NB4 (cell line): Measurements from ENCODE around the gene VPS9D1.
"Not testable (repeated sequence)": the region's sequence is repeated elsewhere in the genome, so short reads cannot be mapped to it uniquely, and the experiment has no call there.

Source experiments
- DNase-seq: peaks from one replicate; pipeline ENCODE4 v3.0.0; 2010; ENCODE audit warnings: low read depth
- H3K4me3 ChIP-seq: one replicate; pipeline ENCODE4 v1.5.1; 2011; ENCODE audit warnings: mild to moderate bottlenecking, low read depth, low read length, moderate library complexity
- CTCF ChIP-seq: IDR thresholded peaks from one replicate; pipeline ENCODE4 v1.5.1; 2012; ENCODE audit warnings: low read depth, low read length
- MYC ChIP-seq: IDR thresholded peaks from 2 replicates; pipeline ENCODE4 v1.6.1; 2011; ENCODE audit warnings: low read depth, low read length
- POLR2A ChIP-seq: IDR thresholded peaks from 2 replicates; pipeline ENCODE4 v1.6.1; 2011; ENCODE audit warnings: mild to moderate bottlenecking; ENCODE audit not compliant: insufficient read length; ENCODE audit errors: extremely low read depth
- TF ChIP-seq, protein P1 (sequence below): IDR thresholded peaks from 2 replicates; pipeline ENCODE4 v1.6.1; 2011; ENCODE audit warnings: low read depth, low read length

The VPS9D1 gene

GRCh38 chr16:89670496-89671431, 49.9 kb downstream of the VPS9D1 start:
- TF ChIP-seq POLR2A, result no peak
- TF ChIP-seq MYC, result no peak
- TF ChIP-seq, protein P1, sequence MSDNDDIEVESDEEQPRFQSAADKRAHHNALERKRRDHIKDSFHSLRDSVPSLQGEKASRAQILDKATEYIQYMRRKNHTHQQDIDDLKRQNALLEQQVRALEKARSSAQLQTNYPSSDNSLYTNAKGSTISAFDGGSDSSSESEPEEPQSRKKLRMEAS, result no peak

GRCh38 chr16:89669755-89670154, 50.9 kb downstream of the VPS9D1 start:
- DNase-seq, result no peak
- no peak for TF ChIP-seq POLR2A
- no peak for TF ChIP-seq MYC
- TF ChIP-seq, protein P1, result no peak
- TF ChIP-seq CTCF, result no peak
- no peak overlapping the region for H3K4me3 ChIP-seq

More at GRCh38 chr16:89670496-89671431, 49.9 kb downstream of the VPS9D1 start:
- peak; percentile 62 for DNase-seq
- H3K4me3 ChIP-seq, result no peak overlapping the region

- no peak overlapping the region for H3K4me3 ChIP-seq
- no peak for DNase-seq
- TF ChIP-seq, protein P1, result no peak
- TF ChIP-seq POLR2A (no peak), MYC (no peak), CTCF (no peak)
Observed at GRCh38 chr16:89668790-89669158, 51.9 kb downstream of the VPS9D1 start.

DNA sequence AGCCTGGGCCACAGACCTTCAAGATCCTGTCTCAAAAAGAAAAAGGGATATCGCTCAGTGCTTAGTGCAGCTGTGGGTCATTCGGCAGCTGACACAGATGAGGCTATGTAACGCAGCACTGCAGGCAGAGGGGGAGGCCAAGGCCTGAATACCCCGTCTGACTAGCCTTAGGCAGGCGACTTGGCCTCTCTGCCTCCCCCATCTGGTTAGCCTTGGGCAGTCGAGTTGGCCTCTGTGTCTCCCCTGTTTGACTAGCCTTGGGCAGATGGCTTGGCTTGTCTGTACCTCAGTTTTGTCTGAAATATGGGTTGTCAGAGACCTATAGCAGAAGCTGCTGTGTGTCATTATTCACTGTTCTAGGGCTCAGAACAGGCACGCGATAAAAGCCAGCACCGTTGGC, 53.1 kb downstream of the VPS9D1 start:
- DNase-seq, result no peak
- TF ChIP-seq, protein P1, result no peak
- TF ChIP-seq POLR2A (no peak), MYC (no peak), CTCF (no peak)
- H3K4me3 ChIP-seq, result no peak overlapping the region

DNA sequence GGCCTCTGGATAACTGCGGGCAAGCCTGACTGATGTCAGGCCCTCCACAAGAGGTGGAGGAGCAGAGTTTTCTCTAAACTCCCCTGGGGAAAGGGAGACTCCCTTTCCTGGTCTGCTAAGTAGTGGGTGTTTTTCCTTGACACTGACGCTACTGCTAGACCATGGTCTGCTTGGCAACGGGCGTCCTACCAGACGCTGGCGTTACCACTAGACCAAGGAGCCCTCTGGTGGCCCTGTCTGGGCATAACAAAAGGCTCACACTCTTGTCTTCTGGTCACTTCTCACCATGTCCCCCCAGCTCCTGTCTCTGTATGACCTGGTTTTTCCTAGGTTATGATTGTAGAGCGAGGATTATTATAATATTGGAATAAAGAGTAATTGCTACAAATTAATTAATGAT, 53.7 kb downstream of the VPS9D1 start:
- TF ChIP-seq CTCF, result peak; percentile 29
- not testable (repeated sequence) for H3K4me3 ChIP-seq
- DNase-seq, result peak; percentile 43

DNA sequence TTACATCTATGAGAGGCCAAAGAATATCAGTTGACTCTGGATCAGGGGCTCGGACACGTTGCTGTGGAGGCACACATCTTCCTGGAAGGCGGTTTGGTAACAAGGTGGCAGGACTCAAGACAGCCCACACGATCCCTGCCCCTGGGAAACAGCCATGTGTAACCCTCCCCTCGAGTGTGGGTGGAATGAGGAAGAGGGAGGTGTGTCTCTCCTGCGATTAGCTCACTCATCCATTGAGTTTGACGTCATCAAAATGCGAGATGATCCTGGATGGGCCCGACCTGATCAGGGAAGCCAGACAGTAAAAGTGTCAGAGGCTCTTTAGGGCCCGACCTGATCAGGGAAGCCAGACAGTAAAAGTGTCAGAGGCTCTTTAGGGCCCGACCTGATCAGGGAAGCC, 56.5 kb downstream of the VPS9D1 start:
- DNase-seq, H3K4me3 ChIP-seq: not testable (repeated sequence)

GRCh38 chr16:89661215-89661614, 59.5 kb downstream of the VPS9D1 start:
- no peak for DNase-seq
- TF ChIP-seq MYC (no peak), CTCF (no peak), POLR2A (no peak)
- TF ChIP-seq, protein P1, result no peak
- no peak overlapping the region for H3K4me3 ChIP-seq
